Middle frontal gyrus (tissue), 1 donor: Measurements from ENCODE around the gene DNAJC7.
A peak's percentile ranks its signal among the peaks of the same experiment; 100 is the strongest.

Source experiments
- DNase-seq: peaks from one replicate; pipeline ENCODE4 v3.0.0-alpha.2; 2015; ENCODE audit warnings: low spot score; ENCODE audit errors: extremely low spot score

The DNAJC7 gene

GRCh38 chr17:41975099-41976083 is 41.8 kb downstream of the DNAJC7 start:
- DNase-seq, result no peak

GRCh38 chr17:41974658-41975057 is 42.6 kb downstream of the DNAJC7 start:
- DNase-seq, result no peak

- DNase-seq, result no peak
These were observed 43.2 kb downstream of the DNAJC7 start for GRCh38 chr17:41974031-41974430.

GRCh38 chr17:41973408-41973811 is 43.8 kb downstream of the DNAJC7 start:
- DNase-seq, result no peak

- no peak for DNase-seq
These were observed 44.5 kb downstream of the DNAJC7 start for GRCh38 chr17:41972571-41973407.

- no peak for DNase-seq
These were observed 45.3 kb downstream of the DNAJC7 start for GRCh38 chr17:41971721-41972523.

- no peak for DNase-seq
These were observed 46.3 kb downstream of the DNAJC7 start for GRCh38 chr17:41970901-41971331.

- no peak for DNase-seq
These were observed 48.6 kb downstream of the DNAJC7 start for GRCh38 chr17:41968676-41969075.

- DNase-seq, result no peak
These were observed 49.2 kb downstream of the DNAJC7 start for GRCh38 chr17:41967921-41968578.

- peak; percentile 78 for DNase-seq
These were observed 49.9 kb downstream of the DNAJC7 start for GRCh38 chr17:41967141-41967920.

GRCh38 chr17:41966463-41967140 is 50.6 kb downstream of the DNAJC7 start, which contains the start of gene CNP:
Gene CNP, plus strand, starts transcription at chr17:41966795. Its CDS starts 90 bp downstream, at chr17:41966885.
- DNase-seq, result peak; percentile 83

GRCh38 chr17:41965694-41966462 is 51.4 kb downstream of the DNAJC7 start:
- DNase-seq, result no peak

- DNase-seq, result no peak
These were observed 54.3 kb downstream of the DNAJC7 start for GRCh38 chr17:41962768-41963434.

- DNase-seq, result no peak
These were observed 55.1 kb downstream of the DNAJC7 start for GRCh38 chr17:41962111-41962510.

GRCh38 chr17:41959336-41960095 is 57.7 kb downstream of the DNAJC7 start:
- no peak for DNase-seq

GRCh38 chr17:41959030-41959335 is 58.3 kb downstream of the DNAJC7 start:
- DNase-seq, result no peak

GRCh38 chr17:41957869-41958439 is 59.3 kb downstream of the DNAJC7 start:
- no peak for DNase-seq
